CD8-positive, alpha-beta memory T cell (primary cell): ENCODE results near the gene MAP2K3. TPM values are rescaled to one million over a fixed set of nuclear protein-coding genes. Genes with fewer than 3 reads are reported as not detected.
"Not testable (repeated sequence)": the region's sequence is repeated elsewhere in the genome, so short reads cannot be mapped to it uniquely, and the experiment has no call there.

Experiments used
- CTCF ChIA-PET: fragments of 350-600 bp; sonication (Branson Sonifier 250); formaldehyde crosslinking; loops from one replicate; lab custom pipeline; 2021; ENCODE audit warnings: antibody characterized with exemption; lab: Charles Lee
- POLR2A ChIA-PET: fragments of 350-600 bp; sonication (Branson Sonifier 250); formaldehyde crosslinking; loops from one replicate; lab custom pipeline; 2021; ENCODE audit warnings: antibody characterized with exemption; lab: Charles Lee
- DNase-seq, 5 donors: peaks; one replicate each; pipeline versions ENCODE4 v3.0.0 to v3.0.0-alpha.2; 2020 to 2022; ENCODE audit warnings: mixed read lengths in 1 of 5
- H3K27ac ChIP-seq: one replicate; pipeline ENCODE4 v1.7.0; 2013; ENCODE audit warnings: low read depth, mild to moderate bottlenecking, low read length, moderate library complexity
- H3K27me3 ChIP-seq: 2 replicates; pipeline ENCODE4 v1.7.0; 2013; ENCODE audit warnings: low read length, mild to moderate bottlenecking; ENCODE audit not compliant: insufficient read depth, poor library complexity, severe bottlenecking
- H3K36me3 ChIP-seq: 2 replicates; pipeline ENCODE4 v1.7.0; 2013; ENCODE audit warnings: mild to moderate bottlenecking, low read length, moderate library complexity; ENCODE audit not compliant: insufficient read depth
- H3K4me1 ChIP-seq: 2 replicates; pipeline ENCODE4 v1.7.0; 2013; ENCODE audit warnings: mild to moderate bottlenecking, low read length, moderate library complexity; ENCODE audit not compliant: insufficient read depth
- H3K4me3 ChIP-seq: 2 replicates; pipeline ENCODE4 v1.7.0; 2013; ENCODE audit warnings: mild to moderate bottlenecking, low read length
- H3K9me3 ChIP-seq: 2 replicates; pipeline ENCODE4 v1.7.0; 2013; ENCODE audit warnings: mild to moderate bottlenecking, low read length
- H3K27ac Mint-ChIP-seq, 8 donors: one replicate each; pipeline ENCODE4 v1.8.0; 2020 to 2021; ENCODE audit warnings: mixed read lengths in 8 of 8, mild to moderate bottlenecking in 6 of 8, inconsistent platforms in 3 of 8, moderate library complexity in 3 of 8
- H3K27me3 Mint-ChIP-seq, 2 donors: one replicate each; pipeline ENCODE4 v1.8.0; 2020 to 2021; ENCODE audit warnings: mixed read lengths in 2 of 2, mild to moderate bottlenecking in 1 of 2, moderate library complexity in 1 of 2
- H3K36me3 Mint-ChIP-seq, 3 donors: one replicate each; pipeline ENCODE4 v1.8.0; 2020 to 2021; ENCODE audit warnings: mixed read lengths in 3 of 3, inconsistent platforms in 1 of 3, mild to moderate bottlenecking in 1 of 3
- H3K4me1 Mint-ChIP-seq, 3 donors: one replicate each; pipeline ENCODE4 v1.8.0; 2020 to 2021; ENCODE audit warnings: mixed read lengths in 3 of 3, inconsistent platforms in 1 of 3, mild to moderate bottlenecking in 1 of 3
- H3K4me3 Mint-ChIP-seq, 7 donors: one replicate each; pipeline ENCODE4 v1.8.0; 2020 to 2021; ENCODE audit warnings: mixed read lengths in 7 of 7, mild to moderate bottlenecking in 6 of 7, moderate library complexity in 4 of 7, inconsistent platforms in 2 of 7
- H3K9me3 Mint-ChIP-seq, 5 donors: one replicate each; pipeline ENCODE4 v1.8.0; 2020 to 2022; ENCODE audit warnings: mixed read lengths in 5 of 5, mild to moderate bottlenecking in 3 of 5, moderate library complexity in 2 of 5, inconsistent platforms in 1 of 5
- polyA plus RNA-seq: library from polyadenylated mRNA; unstranded; fragments of 300-500 nt; fragmentation: Illumina TruSeq; gene quantifications from one replicate; pipeline ENCODE4 v1.2.3, GENCODE V29; 2021
- total RNA-seq, 2 experiments: library from RNA; stranded (reverse); gene quantifications; one replicate each; pipeline ENCODE4 v1.2.3, GENCODE V29; 2021

MAP2K3 gene
- total and polyA plus RNA-seq, 3 experiments from 2014 or later: 99.8 to 150 (median 139) TPM

DNA sequence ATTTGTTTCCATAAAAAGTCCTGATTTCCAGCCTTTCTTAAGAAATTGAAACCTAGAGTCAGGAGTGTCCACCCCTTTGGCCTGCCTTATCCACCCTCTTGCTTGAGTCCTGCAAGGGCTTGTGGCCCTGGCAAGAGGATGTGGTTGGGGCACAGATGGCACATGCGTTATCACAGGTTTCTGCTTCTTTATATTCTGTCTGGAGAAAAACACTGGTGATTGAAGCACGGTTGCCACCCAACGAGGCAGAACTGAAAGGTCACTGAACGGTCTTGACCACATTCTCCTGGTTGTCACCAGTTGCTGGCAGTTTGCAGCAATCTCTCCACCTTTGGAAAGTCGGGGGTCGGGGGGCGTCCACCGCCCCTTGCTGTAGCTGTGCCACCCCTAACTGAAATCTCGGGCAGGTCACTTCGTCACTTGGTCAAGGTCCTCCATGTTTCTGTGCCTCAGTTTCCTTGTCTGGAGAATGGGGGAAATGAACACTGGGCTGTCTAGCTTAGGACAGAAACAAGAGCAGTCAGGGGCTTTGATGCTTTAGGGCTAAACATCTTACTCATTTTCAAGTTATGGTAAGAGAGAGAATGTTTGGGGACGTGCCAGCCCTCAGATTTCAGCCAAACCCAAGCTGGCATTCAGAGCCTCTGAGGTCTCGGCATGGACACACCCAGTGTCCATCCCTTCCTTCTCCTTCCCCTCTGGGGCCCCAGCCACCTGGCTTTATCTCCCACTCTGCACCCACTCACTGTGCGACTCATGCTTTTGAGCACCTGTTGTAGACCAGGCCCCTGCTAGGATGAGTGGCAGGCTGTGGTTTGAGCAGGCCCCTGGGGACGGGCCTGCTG, 63.8 kb downstream of the MAP2K3 start:
- DNase-seq, H3K36me3 Mint-ChIP-seq, POLR2A ChIA-PET, H3K9me3 ChIP-seq, H3K4me3 Mint-ChIP-seq, H3K27me3 Mint-ChIP-seq, H3K9me3 Mint-ChIP-seq, CTCF ChIA-PET, H3K4me1 Mint-ChIP-seq, H3K27me3 ChIP-seq, H3K36me3 ChIP-seq, H3K27ac ChIP-seq, H3K4me3 ChIP-seq, H3K27ac Mint-ChIP-seq, H3K4me1 ChIP-seq: not testable (repeated sequence)

DNA sequence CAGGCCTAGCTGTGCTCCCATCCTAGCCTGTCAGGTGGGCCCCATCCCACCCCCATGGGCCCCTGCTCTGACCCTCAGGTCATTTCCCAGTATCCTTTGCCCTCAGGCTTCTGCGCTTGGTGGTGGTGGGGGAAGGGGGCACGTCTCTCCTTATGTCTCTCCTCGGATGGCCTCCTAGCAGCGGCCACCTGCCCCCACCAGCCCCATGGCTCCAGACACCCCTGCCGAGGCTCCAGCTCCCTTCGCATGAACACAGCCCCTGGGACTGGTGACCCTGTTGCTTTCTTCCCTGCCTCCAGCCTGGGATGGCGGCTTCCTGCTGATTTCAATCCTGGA, 64.4 kb downstream of the MAP2K3 start:
- CTCF ChIA-PET, H3K4me3 Mint-ChIP-seq, H3K4me1 Mint-ChIP-seq: not testable (repeated sequence)

DNA sequence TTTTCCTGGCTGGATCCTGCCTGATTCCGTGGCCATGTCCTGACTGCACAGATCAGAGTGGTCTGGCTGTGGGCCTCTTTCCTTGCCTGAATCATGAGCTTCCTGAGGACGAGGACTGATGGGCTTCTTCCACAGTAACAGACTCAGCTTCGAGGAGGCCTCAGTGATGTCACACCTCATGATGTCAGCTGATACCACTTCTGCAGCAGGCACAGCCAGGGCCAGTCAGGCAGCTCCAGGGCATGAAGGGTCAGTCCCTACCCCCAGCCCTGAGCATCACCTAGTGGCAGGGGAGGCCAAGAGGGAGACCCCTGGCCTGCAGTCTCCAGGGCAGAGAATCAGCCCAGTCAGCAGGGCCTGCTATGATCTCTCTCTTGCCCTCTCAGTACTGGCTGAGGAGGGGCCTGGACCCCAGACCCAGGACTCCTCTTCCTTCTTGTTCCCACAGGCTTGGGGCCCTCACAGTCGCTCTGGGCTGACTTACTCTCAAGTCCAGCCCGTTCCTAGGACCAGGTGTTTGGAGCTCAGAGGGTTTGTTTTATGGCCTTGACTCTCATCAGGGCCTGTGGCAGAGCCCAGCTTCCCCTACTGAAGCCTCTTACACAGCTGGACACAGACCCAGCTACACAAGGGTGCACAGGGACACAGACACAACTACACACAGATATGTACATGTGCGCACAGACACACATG, 65.0 kb downstream of the MAP2K3 start:
- H3K4me3 Mint-ChIP-seq, H3K36me3 Mint-ChIP-seq, H3K4me3 ChIP-seq, H3K27ac ChIP-seq, H3K9me3 Mint-ChIP-seq, H3K4me1 Mint-ChIP-seq, H3K36me3 ChIP-seq, H3K27ac Mint-ChIP-seq, H3K9me3 ChIP-seq, POLR2A ChIA-PET, CTCF ChIA-PET, H3K27me3 Mint-ChIP-seq, H3K4me1 ChIP-seq, DNase-seq, H3K27me3 ChIP-seq: not testable (repeated sequence)

More for the DNA sequence above, 64.4 kb downstream of the MAP2K3 start:
- H3K9me3 Mint-ChIP-seq, H3K27ac Mint-ChIP-seq, H3K36me3 ChIP-seq, DNase-seq, H3K4me3 ChIP-seq, H3K4me1 ChIP-seq, POLR2A ChIA-PET, H3K36me3 Mint-ChIP-seq, H3K27me3 ChIP-seq, H3K9me3 ChIP-seq, H3K27me3 Mint-ChIP-seq, H3K27ac ChIP-seq: not testable (repeated sequence)

DNA sequence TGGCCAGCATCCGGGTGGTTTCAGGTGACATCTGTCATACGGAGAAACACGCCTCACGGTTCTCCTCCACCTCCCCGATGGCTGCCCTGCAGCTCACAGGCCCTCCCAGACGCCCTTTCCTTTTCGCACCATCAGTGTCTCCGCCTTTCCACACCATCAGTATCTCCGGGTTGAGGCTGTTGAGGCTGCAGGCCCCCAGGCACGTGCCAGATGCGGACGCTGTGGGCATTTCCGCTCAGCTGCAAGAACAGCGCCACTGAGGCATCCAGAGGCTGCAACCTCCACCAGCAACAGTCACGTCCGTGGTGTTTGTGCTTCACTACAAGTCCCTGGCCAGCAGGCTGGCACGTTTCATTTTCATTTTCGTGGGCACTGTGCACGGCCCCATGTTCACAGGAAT, 66.0 kb downstream of the MAP2K3 start:
- H3K4me3 Mint-ChIP-seq, H3K4me1 Mint-ChIP-seq, CTCF ChIA-PET, H3K27me3 Mint-ChIP-seq, H3K27ac Mint-ChIP-seq, H3K27me3 ChIP-seq, H3K9me3 ChIP-seq, H3K36me3 Mint-ChIP-seq, H3K36me3 ChIP-seq, H3K4me1 ChIP-seq, H3K9me3 Mint-ChIP-seq, H3K4me3 ChIP-seq, H3K27ac ChIP-seq: not testable (repeated sequence)
- DNase-seq: peak in 1 of 5 donors; percentile 9
- POLR2A ChIA-PET: interaction anchor here (0.6 kb wide), 1 partner anchor 194 kb away, joined by 5 read pairs; no protein-coding TSS in a partner anchor

DNA sequence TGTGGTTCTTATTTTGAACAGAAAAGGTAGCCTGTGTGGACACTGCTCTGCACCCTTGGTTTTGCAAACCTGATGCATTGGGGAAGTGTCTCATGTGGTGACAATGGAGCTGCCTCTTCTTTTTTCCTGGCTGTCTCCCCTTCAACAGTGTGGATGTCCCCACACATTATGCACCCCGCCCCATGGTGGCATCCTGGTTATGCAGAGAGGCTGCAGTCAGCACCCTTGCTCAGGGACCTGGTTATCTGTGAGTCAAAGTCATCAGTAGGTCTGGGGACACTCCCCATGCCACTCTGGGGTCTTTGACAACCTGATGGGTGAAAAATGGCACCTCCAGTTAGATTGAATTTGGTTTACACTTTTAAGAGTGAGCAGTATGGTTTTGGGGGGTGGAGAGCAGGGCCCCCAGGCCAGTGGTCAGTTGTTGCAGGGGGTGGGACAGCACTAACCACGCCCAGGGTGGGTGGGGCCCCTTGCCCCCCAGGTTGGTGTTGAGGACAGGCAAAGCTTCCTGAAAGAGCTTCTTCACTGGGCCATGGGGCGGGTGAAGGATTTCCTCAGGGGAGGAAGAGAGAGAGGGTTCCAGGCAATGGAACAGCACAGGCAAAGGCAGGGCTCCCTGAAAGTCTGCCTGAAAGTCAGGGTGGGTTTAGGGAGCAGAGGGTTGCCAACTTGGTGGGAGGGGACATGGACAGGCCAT, 67.0 kb downstream of the MAP2K3 start:
- no peaks in the 10 kb centered on the region for H3K9me3 Mint-ChIP-seq
- H3K27me3 ChIP-seq: no peaks in the 10 kb centered on the region
- no peaks in the 10 kb centered on the region for H3K9me3 ChIP-seq
- POLR2A ChIA-PET: no interaction called here
- peaks cover 2 to 4% (median 3%) of the 10 kb centered on the region in 3 donors for H3K4me1 Mint-ChIP-seq
- H3K27me3 Mint-ChIP-seq: no peaks in the 10 kb centered on the region
- peak overlapping the region in 1 of 8 donors; percentile 43 for H3K27ac Mint-ChIP-seq
- CTCF ChIA-PET: no interaction called here
- peak in 1 of 5 donors; percentile 27 for DNase-seq
- H3K4me3 ChIP-seq: no peak overlapping the region
- no peaks in the 10 kb centered on the region for H3K4me1 ChIP-seq
- no peak overlapping the region for H3K27ac ChIP-seq
- no peaks in the 10 kb centered on the region for H3K36me3 Mint-ChIP-seq
- H3K4me3 Mint-ChIP-seq: no peak overlapping the region
- no peaks in the 10 kb centered on the region for H3K36me3 ChIP-seq

DNA sequence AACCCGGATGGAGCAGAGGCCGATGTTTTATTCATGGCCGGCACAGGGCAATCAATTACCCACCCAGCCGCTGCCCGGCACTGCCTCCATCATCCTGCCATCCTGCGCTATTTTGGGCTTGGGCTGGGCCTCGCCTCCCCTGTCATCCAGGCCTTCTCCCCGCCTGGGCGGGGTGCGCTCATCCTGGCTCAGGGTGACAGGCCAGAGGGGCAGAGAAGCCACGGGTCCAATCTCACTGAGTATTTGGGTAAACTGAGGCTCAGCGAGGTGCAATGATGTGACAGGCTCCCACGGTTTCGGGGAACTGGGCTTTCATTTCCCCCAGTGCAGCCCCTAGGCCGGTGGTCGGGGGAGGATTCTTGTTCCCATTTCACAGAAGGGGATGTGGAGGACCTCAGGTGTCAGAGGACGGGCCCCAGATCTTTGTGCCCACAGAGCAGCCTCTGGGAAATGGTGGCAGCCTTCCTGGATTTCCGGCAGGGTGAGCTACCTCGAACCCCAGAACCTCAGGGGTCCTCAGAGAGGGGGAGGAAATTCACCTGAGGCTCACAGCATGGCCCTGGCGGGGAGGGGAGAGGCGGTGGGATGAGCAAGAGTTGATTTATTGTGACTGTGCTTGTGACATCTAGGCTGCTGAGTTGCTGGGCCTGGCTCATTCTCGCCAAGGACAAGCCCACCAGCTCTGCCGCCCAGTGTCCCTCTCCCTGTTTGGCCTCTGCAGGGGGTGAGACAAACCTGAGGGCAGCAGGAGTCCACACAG, 67.9 kb downstream of the MAP2K3 start:
- Histone ChIP-seq H3K9me3 (no peaks in the 10 kb centered on the region), H3K4me1 (no peaks in the 10 kb centered on the region), H3K27me3 (no peaks in the 10 kb centered on the region), H3K4me3 (no peak overlapping the region), H3K36me3 (no peaks in the 10 kb centered on the region), H3K27ac (no peak overlapping the region)
- H3K27me3 Mint-ChIP-seq: no peaks in the 10 kb centered on the region
- H3K4me1 Mint-ChIP-seq: peaks cover 2 to 4% (median 3%) of the 10 kb centered on the region in 3 donors
- no peaks in the 10 kb centered on the region for H3K9me3 Mint-ChIP-seq
- H3K36me3 Mint-ChIP-seq: no peaks in the 10 kb centered on the region
- POLR2A ChIA-PET: no interaction called here
- H3K4me3 Mint-ChIP-seq: no peak overlapping the region
- peak overlapping the region in 1 of 8 donors; percentile 43 for H3K27ac Mint-ChIP-seq
- CTCF ChIA-PET: no interaction called here
- DNase-seq: peak in 1 of 5 donors; percentile 41

DNA sequence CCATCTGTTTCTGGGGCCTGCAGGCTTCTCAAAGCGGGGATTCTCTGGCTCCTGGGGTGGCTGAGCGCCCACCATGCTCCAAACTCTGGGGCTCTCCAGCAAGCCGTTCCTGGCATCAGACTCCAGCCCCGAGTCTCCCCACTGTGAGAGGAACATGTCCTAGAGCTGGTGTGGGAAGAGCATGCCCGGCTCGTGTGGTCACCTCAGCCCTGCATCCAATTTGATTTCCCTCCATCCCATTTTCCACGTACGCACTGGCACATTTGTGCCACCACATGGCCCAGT, 68.4 kb downstream of the MAP2K3 start:
- Mint-ChIP-seq H3K36me3 (no peaks in the 10 kb centered on the region), H3K27me3 (no peaks in the 10 kb centered on the region), H3K9me3 (no peaks in the 10 kb centered on the region), H3K4me1 (peaks cover 2 to 4% (median 3%) of the 10 kb centered on the region in 3 donors), H3K4me3 (no peak overlapping the region), H3K27ac (no peak overlapping the region)
- DNase-seq: no peak
- Histone ChIP-seq H3K9me3 (no peaks in the 10 kb centered on the region), H3K4me3 (no peak overlapping the region), H3K36me3 (no peaks in the 10 kb centered on the region), H3K27ac (no peak overlapping the region), H3K4me1 (no peaks in the 10 kb centered on the region), H3K27me3 (no peaks in the 10 kb centered on the region)
- ChIA-PET CTCF (no interaction called here), POLR2A (no interaction called here)
